Activated B cell treated with CpG ODN at 0.5 μM for 24 hours (primary cell): ENCODE data around the gene XPOT. TPM values are rescaled to one million over a fixed set of nuclear protein-coding genes. Genes with fewer than 3 reads are reported as not detected.

Source experiments
- ATAC-seq: fragments of 200-7000 bp; cut with Tn5 transposase; one replicate; pipeline ENCODE4 v1.10.0; 2021; ENCODE audit warnings: low read depth, mild to moderate bottlenecking, moderate library complexity
- CTCF ChIA-PET: fragments of 350-600 bp; sonication (Branson Sonifier 250); formaldehyde crosslinking; loops from one replicate; lab custom pipeline; 2021; ENCODE audit warnings: antibody characterized with exemption; lab: Charles Lee
- POLR2A ChIA-PET: fragments of 350-600 bp; sonication (Branson Sonifier 250); formaldehyde crosslinking; loops from one replicate; lab custom pipeline; 2021; ENCODE audit warnings: antibody characterized with exemption; lab: Charles Lee
- DNase-seq: peaks from one replicate; pipeline ENCODE4 v3.0.0; 2022
- H3K27ac Mint-ChIP-seq: one replicate; pipeline ENCODE4 v1.8.0; 2020; ENCODE audit warnings: mixed read lengths
- H3K27me3 Mint-ChIP-seq: one replicate; pipeline ENCODE4 v1.8.0; 2021; ENCODE audit warnings: mixed read lengths
- H3K36me3 Mint-ChIP-seq: one replicate; pipeline ENCODE4 v1.8.0; 2021; ENCODE audit warnings: low read depth, mixed read lengths
- H3K4me1 Mint-ChIP-seq: one replicate; pipeline ENCODE4 v1.8.0; 2021; ENCODE audit warnings: mixed read lengths
- H3K4me3 Mint-ChIP-seq: one replicate; pipeline ENCODE4 v1.8.0; 2020; ENCODE audit warnings: mild to moderate bottlenecking, mixed read lengths
- H3K9me3 Mint-ChIP-seq: one replicate; pipeline ENCODE4 v1.8.0; 2020; ENCODE audit warnings: mixed read lengths
- CTCF ChIP-seq: fragments of 200-600 bp; IDR thresholded peaks from one replicate; pipeline ENCODE4 v1.8.0; 2022; ENCODE audit warnings: antibody characterized with exemption, mild to moderate bottlenecking
- intact Hi-C: fragments of 100-400 bp; cut with micrococcal nuclease; formaldehyde crosslinking; loops from one replicate; pipeline ENCODE4 v1.15.1; 2024
- total RNA-seq: library from RNA; stranded (reverse); gene quantifications from 2 replicates; pipeline ENCODE4 v1.2.3, GENCODE V29; 2022

Gene XPOT
- total RNA-seq, 1 donor from 2014 or later = 96.2 TPM

DNA sequence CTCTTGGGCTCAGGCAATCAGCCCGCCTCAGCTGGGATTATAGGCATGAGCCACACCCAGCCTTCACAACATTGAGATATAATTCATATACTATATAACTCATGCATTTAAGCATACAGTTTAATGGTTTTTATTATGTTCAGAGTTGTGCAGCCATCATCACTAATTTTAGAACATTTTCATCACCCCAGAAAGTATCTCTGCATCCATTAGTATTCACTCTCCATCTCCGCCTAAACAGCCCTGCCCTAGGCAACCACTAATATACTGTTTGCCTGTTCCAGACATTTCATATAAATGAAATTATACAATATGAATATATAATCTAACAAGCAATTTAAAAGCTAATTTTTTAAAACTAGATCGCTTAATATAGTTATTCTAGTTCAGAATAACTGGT lies 82.5 kb downstream of the XPOT start:
- no peak overlapping the region for H3K27ac Mint-ChIP-seq
- intact Hi-C loops = loop anchor here (5.0 kb wide), 1 partner anchor 69 kb away; no protein-coding TSS in a partner anchor

GRCh38 chr12:64491718-64492117 lies 87.5 kb downstream of the XPOT start:
- no peak for TF ChIP-seq CTCF
- H3K4me3 Mint-ChIP-seq = no peak overlapping the region
- DNase-seq = no peak
- intact Hi-C loops = no loop called here
- POLR2A ChIA-PET = interaction anchor here (0.6 kb wide), 1 partner anchor 178 kb away, joined by 9 read pairs; no protein-coding TSS in a partner anchor
- no peaks in the 10 kb centered on the region for H3K4me1 Mint-ChIP-seq
- ATAC-seq = no peak
- peaks cover 63% of the 10 kb centered on the region for H3K36me3 Mint-ChIP-seq
- CTCF ChIA-PET = no interaction called here
- H3K9me3 Mint-ChIP-seq = no peaks in the 10 kb centered on the region
- H3K27ac Mint-ChIP-seq = no peak overlapping the region
- H3K27me3 Mint-ChIP-seq = no peaks in the 10 kb centered on the region

More for the DNA sequence above, 82.5 kb downstream of the XPOT start:
- no peak for ATAC-seq
- no peak for DNase-seq
- Mint-ChIP-seq H3K27me3 (no peaks in the 10 kb centered on the region), H3K4me1 (no peaks in the 10 kb centered on the region), H3K9me3 (no peaks in the 10 kb centered on the region), H3K36me3 (peaks cover 62% of the 10 kb centered on the region), H3K4me3 (no peak overlapping the region)
- ChIA-PET CTCF (no interaction called here), POLR2A (no interaction called here)
- TF ChIP-seq CTCF = no peak

DNA sequence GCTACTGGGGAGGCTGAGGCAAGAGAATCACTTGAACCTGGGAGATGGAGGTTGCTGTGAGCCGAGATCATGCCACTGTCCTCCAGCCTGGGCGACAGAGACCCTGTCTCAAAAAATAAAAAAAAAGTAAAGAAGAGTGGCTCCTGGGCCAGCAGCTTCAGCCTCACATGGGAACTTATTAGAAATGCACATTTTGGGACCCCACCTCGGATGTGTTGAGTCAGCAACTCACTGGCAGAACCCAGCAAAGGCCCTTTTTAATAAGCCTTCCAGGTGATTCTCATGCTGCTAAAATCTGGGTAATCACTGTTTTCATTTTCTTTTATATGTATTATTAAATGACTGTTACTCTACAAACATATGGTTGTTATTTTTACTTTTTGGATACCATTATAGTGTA lies 89.3 kb downstream of the XPOT start:
- ChIA-PET POLR2A (no interaction called here), CTCF (no interaction called here)
- no peaks in the 10 kb centered on the region for H3K27me3 Mint-ChIP-seq
- intact Hi-C loops = no loop called here
- H3K9me3 Mint-ChIP-seq = no peaks in the 10 kb centered on the region
- H3K36me3 Mint-ChIP-seq = peaks cover 68% of the 10 kb centered on the region
- ATAC-seq (no peak), DNase-seq (no peak)
- TF ChIP-seq CTCF = no peak
- H3K27ac Mint-ChIP-seq = no peak overlapping the region
- H3K4me3 Mint-ChIP-seq = no peak overlapping the region
- no peaks in the 10 kb centered on the region for H3K4me1 Mint-ChIP-seq

- TF ChIP-seq CTCF = no peak
- Mint-ChIP-seq H3K4me3 (no peak overlapping the region), H3K4me1 (no peaks in the 10 kb centered on the region), H3K27ac (no peak overlapping the region), H3K27me3 (no peaks in the 10 kb centered on the region), H3K9me3 (no peaks in the 10 kb centered on the region), H3K36me3 (peaks cover 68% of the 10 kb centered on the region)
- intact Hi-C loops = no loop called here
- DNase-seq (no peak), ATAC-seq (no peak)
- POLR2A ChIA-PET = no interaction called here
- CTCF ChIA-PET = no interaction called here
Observed at GRCh38 chr12:64494998-64495729, 91.0 kb downstream of the XPOT start.

- H3K27ac Mint-ChIP-seq = no peak overlapping the region
- H3K4me1 Mint-ChIP-seq = no peaks in the 10 kb centered on the region
- TF ChIP-seq CTCF = no peak
- ChIA-PET POLR2A (no interaction called here), CTCF (no interaction called here)
- no peaks in the 10 kb centered on the region for H3K27me3 Mint-ChIP-seq
- no peaks in the 10 kb centered on the region for H3K9me3 Mint-ChIP-seq
- H3K36me3 Mint-ChIP-seq = peaks cover 66% of the 10 kb centered on the region
- intact Hi-C loops = no loop called here
- DNase-seq (no peak), ATAC-seq (no peak)
- H3K4me3 Mint-ChIP-seq = no peak overlapping the region
Observed at GRCh38 chr12:64496839-64497400, 92.7 kb downstream of the XPOT start.
